Left lung (tissue), 10 donors: Measurements from ENCODE around the gene ELOVL5. TPM values are rescaled to one million over a fixed set of nuclear protein-coding genes. Genes with fewer than 3 reads are reported as not detected.
A peak's percentile ranks its signal among the peaks of the same experiment; 100 is the strongest.

Experiments used
- ATAC-seq: fragments of 200-7000 bp; cut with Tn5 transposase; one replicate; pipeline ENCODE4 v1.9.1; 2020; ENCODE audit warnings: moderate library complexity
- DNase-seq, 4 donors: peaks; one replicate each; pipeline ENCODE4 v3.0.0-alpha.2; 2013 to 2020
- H3K27ac ChIP-seq, 2 donors: fragments of 200-600 bp; sonication (generic) in 1 of 2; one replicate each; pipeline versions ENCODE4 v1.5.0 to v1.8.0; 2020 to 2021
- H3K27me3 ChIP-seq, 2 donors: fragments of 200-600 bp; sonication (generic) in 1 of 2; one replicate each; pipeline versions ENCODE4 v1.5.0 to v1.8.0; 2020 to 2021
- H3K36me3 ChIP-seq, 2 donors: fragments of 200-600 bp; sonication (generic) in 1 of 2; one replicate each; pipeline versions ENCODE4 v1.5.0 to v1.8.0; 2020 to 2021
- H3K4me1 ChIP-seq, 2 donors: fragments of 200-600 bp; one replicate each; pipeline ENCODE4 v1.8.0; 2021
- H3K4me3 ChIP-seq, 2 donors: fragments of 200-600 bp; sonication (generic) in 1 of 2; one replicate each; pipeline versions ENCODE4 v1.5.0 to v1.8.0; 2020 to 2021; ENCODE audit warnings: mild to moderate bottlenecking in 1 of 2
- H3K9me3 ChIP-seq, 2 donors: fragments of 200-600 bp; sonication (generic) in 1 of 2; one replicate each; pipeline versions ENCODE4 v1.5.0 to v1.8.0; 2020 to 2021
- intact Hi-C, 2 donors: fragments of 100-400 bp; cut with DNase I; formaldehyde crosslinking; loops; one replicate each; pipeline versions ENCODE4 v1.11.2 to v1.14.2; 2022
- polyA plus RNA-seq, 6 donors: library from polyadenylated mRNA; unstranded; fragments of 120-200 nt; gene quantifications; one replicate each; pipeline ENCODE4 v1.2.1, GENCODE V29; 2013; ENCODE audit not compliant: insufficient read length in 6 of 6
- total RNA-seq, 2 donors: library from RNA; stranded (reverse); fragmentation: NEBNext Ultra II Directional; extraction: Animal tissue kit (Norgen Biotek cat#: 25700); gene quantifications; one replicate each; pipeline ENCODE4 v1.2.1, GENCODE V29; 2021
- TF ChIP-seq, protein P1 (sequence below), 2 donors: fragments of 200-600 bp; sonication (generic) in 1 of 2; IDR thresholded peaks; one replicate each; pipeline versions ENCODE4 v1.5.0 to v1.8.0; 2021; ENCODE audit warnings: antibody characterized with exemption in 2 of 2
- donor health status: DM: no; HTN: yes; CAD: no.
- donor health status: DM: no; HTN: no; CAD: no.

Gene ELOVL5
- total and polyA plus RNA-seq, 8 donors: 54.3 to 132 (median 61.5) TPM

DNA sequence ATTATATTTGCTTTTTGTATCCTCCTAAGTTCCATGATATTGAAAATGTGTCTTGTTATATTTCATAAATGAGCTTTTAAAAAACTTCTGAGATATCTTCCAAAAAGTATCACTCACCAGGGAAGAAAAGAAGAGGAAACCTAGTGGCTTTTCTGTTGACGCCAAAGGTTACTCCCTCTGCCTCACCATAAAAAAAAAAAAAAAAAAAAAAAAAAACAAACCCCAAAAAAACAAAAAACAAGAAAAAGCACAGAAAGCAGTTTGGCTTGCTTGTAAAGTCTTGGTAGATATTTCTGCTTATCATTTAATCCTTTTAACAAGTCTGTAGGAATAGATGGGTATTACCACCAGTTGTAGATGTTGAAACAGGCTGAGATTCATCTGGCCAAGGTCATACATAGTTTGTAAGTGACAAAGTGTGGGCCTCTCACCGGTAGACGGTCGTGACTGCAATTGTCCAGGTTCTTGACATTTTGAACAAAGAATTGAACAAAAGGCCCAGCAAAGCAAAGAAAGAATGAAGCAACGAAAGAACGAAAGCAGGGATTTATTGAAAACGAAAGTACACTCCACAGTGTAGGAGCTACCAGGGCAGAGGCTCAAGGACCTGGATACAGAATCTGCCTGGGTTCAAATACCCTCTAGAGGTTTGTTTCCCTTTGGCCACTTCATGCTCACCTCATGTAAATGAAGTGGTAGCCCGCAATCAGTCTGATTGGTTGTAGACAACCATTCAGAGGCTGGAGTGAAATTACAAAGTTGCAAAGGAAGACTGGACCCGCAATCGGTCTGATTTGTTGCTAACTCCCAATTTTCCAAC, 11.6 kb upstream of the ELOVL5 start:
- intact Hi-C loops: no loop called here
- peaks cover 11 to 22% of the 10 kb centered on the region in 2 donors for H3K4me1 ChIP-seq
- peak overlapping the region; percentile 94 to 95 for H3K27ac ChIP-seq
- ATAC-seq: peak; percentile 26
- H3K9me3 ChIP-seq: no peaks in the 10 kb centered on the region
- DNase-seq: peak in 1 of 4 donors; percentile 19
- H3K27me3 ChIP-seq: no peaks in the 10 kb centered on the region
- TF ChIP-seq, protein P1, sequence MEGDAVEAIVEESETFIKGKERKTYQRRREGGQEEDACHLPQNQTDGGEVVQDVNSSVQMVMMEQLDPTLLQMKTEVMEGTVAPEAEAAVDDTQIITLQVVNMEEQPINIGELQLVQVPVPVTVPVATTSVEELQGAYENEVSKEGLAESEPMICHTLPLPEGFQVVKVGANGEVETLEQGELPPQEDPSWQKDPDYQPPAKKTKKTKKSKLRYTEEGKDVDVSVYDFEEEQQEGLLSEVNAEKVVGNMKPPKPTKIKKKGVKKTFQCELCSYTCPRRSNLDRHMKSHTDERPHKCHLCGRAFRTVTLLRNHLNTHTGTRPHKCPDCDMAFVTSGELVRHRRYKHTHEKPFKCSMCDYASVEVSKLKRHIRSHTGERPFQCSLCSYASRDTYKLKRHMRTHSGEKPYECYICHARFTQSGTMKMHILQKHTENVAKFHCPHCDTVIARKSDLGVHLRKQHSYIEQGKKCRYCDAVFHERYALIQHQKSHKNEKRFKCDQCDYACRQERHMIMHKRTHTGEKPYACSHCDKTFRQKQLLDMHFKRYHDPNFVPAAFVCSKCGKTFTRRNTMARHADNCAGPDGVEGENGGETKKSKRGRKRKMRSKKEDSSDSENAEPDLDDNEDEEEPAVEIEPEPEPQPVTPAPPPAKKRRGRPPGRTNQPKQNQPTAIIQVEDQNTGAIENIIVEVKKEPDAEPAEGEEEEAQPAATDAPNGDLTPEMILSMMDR (IDR thresholded peaks at IDR 0.05): no peak
- H3K4me3 ChIP-seq: peak overlapping the region in 1 of 2 donors; percentile 65
- H3K36me3 ChIP-seq: no peaks in the 10 kb centered on the region

DNA sequence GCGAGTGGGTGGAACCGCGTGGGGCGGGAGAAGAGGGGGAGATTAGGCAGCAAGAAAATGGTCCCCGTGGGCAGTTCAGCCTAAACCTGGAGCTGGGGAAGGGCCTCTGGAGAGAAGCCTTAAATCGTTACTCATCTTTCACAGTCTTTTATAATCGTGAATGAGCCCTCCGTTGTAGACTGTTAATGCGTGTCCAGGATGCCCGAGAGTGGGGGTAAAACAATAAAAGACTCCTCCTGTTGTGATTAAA, 11.0 kb upstream of the ELOVL5 start:
- peak overlapping the region; percentile 45 to 65 for H3K4me3 ChIP-seq
- peak overlapping the region; percentile 94 to 95 for H3K27ac ChIP-seq
- TF ChIP-seq, protein P1 (IDR thresholded peaks at IDR 0.05): no peak
- H3K9me3 ChIP-seq: no peaks in the 10 kb centered on the region
- intact Hi-C loops: no loop called here
- H3K4me1 ChIP-seq: peaks cover 11 to 22% of the 10 kb centered on the region in 2 donors
- H3K27me3 ChIP-seq: no peaks in the 10 kb centered on the region
- ATAC-seq (no peak), DNase-seq (no peak)
- H3K36me3 ChIP-seq: no peaks in the 10 kb centered on the region

DNA sequence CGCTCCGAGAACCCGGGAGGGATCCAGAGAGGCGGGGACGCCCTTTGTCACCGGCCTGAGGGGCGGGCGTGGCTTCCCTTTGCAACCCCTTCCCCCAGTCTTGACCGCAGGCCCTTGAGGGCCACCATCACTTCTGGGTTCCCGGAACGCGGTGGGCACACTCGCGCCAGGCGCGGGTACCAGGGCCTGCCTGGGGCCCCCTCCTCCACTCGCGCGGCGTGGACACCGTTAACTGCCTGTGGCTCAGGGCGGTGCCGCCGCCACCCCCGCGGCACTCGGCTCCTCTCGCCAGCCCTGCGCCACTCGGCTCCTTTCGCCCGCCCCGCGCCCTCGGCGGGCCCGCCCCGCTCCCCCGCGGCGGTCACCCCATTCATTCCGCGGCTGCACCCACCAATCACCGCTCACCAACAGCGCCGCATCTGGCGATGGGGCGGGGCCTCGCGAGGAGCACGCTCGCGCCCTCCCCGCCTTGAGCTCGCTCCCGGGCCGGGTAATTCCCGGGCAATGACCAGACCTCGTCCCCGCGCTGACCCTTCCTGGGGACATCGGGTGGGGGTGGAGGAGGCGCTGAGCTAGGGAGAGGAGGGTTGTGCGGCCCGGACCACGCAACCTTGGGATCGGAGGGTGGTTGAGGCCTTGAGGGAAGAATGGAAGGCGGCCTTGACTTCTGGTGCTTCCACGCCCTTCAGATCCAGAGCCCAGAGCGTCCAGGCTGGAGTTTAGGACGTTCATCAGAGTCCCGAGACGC, 10.5 kb upstream of the ELOVL5 start:
- intact Hi-C loops: no loop called here
- Histone ChIP-seq H3K27me3 (no peaks in the 10 kb centered on the region), H3K4me3 (peak overlapping the region; percentile 45 to 65), H3K4me1 (peaks cover 11 to 22% of the 10 kb centered on the region in 2 donors), H3K9me3 (no peaks in the 10 kb centered on the region), H3K27ac (peak overlapping the region; percentile 94 to 95), H3K36me3 (no peaks in the 10 kb centered on the region)
- peak; percentile 91 to 99 (median 96) for DNase-seq
- peak; percentile 93 for ATAC-seq
- TF ChIP-seq, protein P1 (IDR thresholded peaks at IDR 0.05): no peak

DNA sequence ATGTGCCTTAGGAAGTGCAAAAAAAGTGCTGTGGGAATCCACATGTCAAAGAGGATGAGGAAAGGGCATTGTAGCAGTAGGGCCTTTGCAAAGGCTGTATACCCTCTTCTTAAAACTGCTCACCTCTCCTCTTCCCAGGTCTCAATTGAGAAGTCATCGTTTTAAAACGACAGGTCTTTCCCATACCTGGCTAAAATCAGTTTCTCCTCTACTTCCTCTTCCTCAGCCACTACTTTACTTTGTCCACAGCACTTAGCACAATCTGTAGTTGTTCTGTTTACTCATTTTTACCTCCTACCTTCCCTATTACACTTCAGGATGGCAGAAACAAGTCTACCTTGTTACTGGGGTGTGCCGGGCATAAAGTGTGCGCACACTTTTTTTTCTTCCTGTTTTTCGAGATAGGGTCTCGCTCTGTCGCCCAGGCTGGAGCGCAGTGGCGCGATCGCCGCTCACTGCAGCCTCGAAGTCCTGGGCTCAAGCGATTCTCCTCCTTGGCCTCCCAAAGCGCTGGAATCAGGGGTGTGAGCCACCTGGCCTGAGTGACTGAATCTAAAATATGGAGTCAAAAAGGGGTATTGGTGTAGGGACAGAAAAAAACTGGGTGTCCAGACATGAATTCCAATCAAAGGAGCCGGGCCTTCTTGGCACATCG, 9.8 kb upstream of the ELOVL5 start:
- Histone ChIP-seq H3K4me3 (peak overlapping the region; percentile 45 to 65), H3K9me3 (no peaks in the 10 kb centered on the region), H3K27ac (peak overlapping the region; percentile 94 to 95), H3K27me3 (no peaks in the 10 kb centered on the region), H3K36me3 (no peaks in the 10 kb centered on the region), H3K4me1 (peaks cover 11 to 22% of the 10 kb centered on the region in 2 donors)
- DNase-seq (no peak), ATAC-seq (peak; percentile 2)
- TF ChIP-seq, protein P1 (IDR thresholded peaks at IDR 0.05): no peak
- intact Hi-C loops: no loop called here
